GM23338 (cell line): ENCODE measurements around the gene PTK6. TPM values are rescaled to one million over a fixed set of nuclear protein-coding genes. Genes with fewer than 3 reads are reported as not detected.

Experiments used
- ATAC-seq: fragments of 200-7000 bp; cut with Tn5 transposase; 3 replicates; pipeline ENCODE4 v1.9.1; 2020
- DNase-seq: peaks from one replicate; pipeline ENCODE4 v3.0.0-alpha.2; 2015; ENCODE audit warnings: low spot score
- H2AFZ ChIP-seq: fragments of 200-600 bp; sonication (generic); 2 replicates; pipeline ENCODE4 v1.8.0; 2016; ENCODE audit warnings: antibody characterized with exemption, mild to moderate bottlenecking, moderate library complexity
- H3F3A ChIP-seq: fragments of 200-600 bp; sonication (generic); replicated peaks from 2 replicates; pipeline ENCODE4 v1.8.0; 2017; ENCODE audit warnings: antibody characterized with exemption, mixed run types, low read depth
- H3K27ac ChIP-seq: fragments of 200-600 bp; sonication (generic); 2 replicates; pipeline ENCODE4 v1.6.1; 2016; ENCODE audit warnings: low read depth
- H3K27me3 ChIP-seq: fragments of 200-600 bp; sonication (generic); 2 replicates; pipeline ENCODE4 v1.8.0; 2016; ENCODE audit warnings: mild to moderate bottlenecking, mixed run types, moderate library complexity; ENCODE audit not compliant: insufficient read depth
- H3K36me3 ChIP-seq: fragments of 200-600 bp; sonication (generic); 2 replicates; pipeline ENCODE4 v1.8.0; 2016; ENCODE audit warnings: mild to moderate bottlenecking; ENCODE audit not compliant: insufficient read depth
- H3K4me1 ChIP-seq: fragments of 200-600 bp; sonication (generic); 2 replicates; pipeline ENCODE4 v1.8.0; 2016; ENCODE audit warnings: mild to moderate bottlenecking, moderate library complexity; ENCODE audit not compliant: insufficient read depth
- H3K4me2 ChIP-seq: fragments of 200-600 bp; sonication (generic); 2 replicates; pipeline ENCODE4 v1.7.1; 2017; ENCODE audit warnings: mixed run types
- H3K4me3 ChIP-seq: fragments of 200-600 bp; sonication (generic); 2 replicates; pipeline ENCODE4 v1.6.1; 2016; ENCODE audit warnings: mixed run types
- H3K79me2 ChIP-seq: fragments of 200-600 bp; sonication (generic); replicated peaks from 2 replicates; pipeline ENCODE4 v1.8.0; 2017; ENCODE audit warnings: mild to moderate bottlenecking; ENCODE audit not compliant: insufficient read depth
- H3K9me2 ChIP-seq: fragments of 200-600 bp; sonication (generic); 2 replicates; pipeline ENCODE4 v1.8.0; 2017; ENCODE audit not compliant: insufficient read depth
- H4K20me1 ChIP-seq: fragments of 200-600 bp; sonication (generic); replicated peaks from 2 replicates; pipeline ENCODE4 v1.8.0; 2017; ENCODE audit warnings: mild to moderate bottlenecking; ENCODE audit not compliant: insufficient read depth
- H3K27ac Mint-ChIP-seq: 2 replicates; pipeline ENCODE4 v1.8.0; 2020; ENCODE audit warnings: inconsistent platforms, mild to moderate bottlenecking, moderate library complexity, mixed read lengths
- H3K27me3 Mint-ChIP-seq: 3 replicates; pipeline ENCODE4 v1.8.0; 2022; ENCODE audit warnings: low read depth, mild to moderate bottlenecking, moderate library complexity, mixed read lengths, inconsistent platforms; ENCODE audit not compliant: insufficient read depth, poor library complexity
- H3K36me3 Mint-ChIP-seq: 3 replicates; pipeline ENCODE4 v1.8.0; 2021; ENCODE audit warnings: low read depth, mild to moderate bottlenecking, inconsistent platforms, moderate library complexity, mixed read lengths
- H3K4me1 Mint-ChIP-seq: 3 replicates; pipeline ENCODE4 v1.8.0; 2020; ENCODE audit warnings: mild to moderate bottlenecking, inconsistent platforms, mixed read lengths
- H3K4me3 Mint-ChIP-seq: 3 replicates; pipeline ENCODE4 v1.8.0; 2021; ENCODE audit warnings: moderate library complexity, mild to moderate bottlenecking, inconsistent platforms, mixed read lengths
- H3K9me3 Mint-ChIP-seq: 3 replicates; pipeline ENCODE4 v1.8.0; 2020; ENCODE audit warnings: moderate library complexity, mild to moderate bottlenecking, inconsistent platforms, mixed read lengths
- CREB1 ChIP-seq: fragments of 250-450 bp; sonication (Bioruptor Pico); IDR thresholded peaks from 2 replicates; pipeline ENCODE4 v1.5.0; 2020; ENCODE audit warnings: low read depth, mild to moderate bottlenecking, moderate library complexity
- EZH2 ChIP-seq: fragments of 200-600 bp; sonication (generic); IDR thresholded peaks from one replicate; pipeline ENCODE4 v1.8.0; 2017; ENCODE audit warnings: antibody characterized with exemption, mild to moderate bottlenecking, low read depth; ENCODE audit not compliant: unreplicated experiment
- EZH2phosphoT487 ChIP-seq: fragments of 200-600 bp; sonication (generic); IDR thresholded peaks from one replicate; pipeline ENCODE4 v1.8.1; 2018; ENCODE audit warnings: antibody characterized with exemption; ENCODE audit not compliant: unreplicated experiment
- POLR2AphosphoS5 ChIP-seq: IDR thresholded peaks from 2 replicates; pipeline ENCODE4 v1.6.1; 2016; ENCODE audit warnings: antibody characterized with exemption, low read depth
- STAT1 ChIP-seq: IDR thresholded peaks from one replicate; pipeline ENCODE4 v1.6.1; 2016; ENCODE audit warnings: antibody characterized with exemption; ENCODE audit not compliant: unreplicated experiment
- ZNF114 ChIP-seq: fragments of 250-450 bp; sonication (Bioruptor Pico); IDR thresholded peaks from 2 replicates; pipeline ENCODE4 v1.5.0; 2020; ENCODE audit warnings: mild to moderate bottlenecking, moderate library complexity
- polyA plus RNA-seq: library from polyadenylated mRNA; unstranded; fragments of >200 nt; fragmentation: Nextera tagmentation; extraction: Ambion mirVana; gene quantifications from 2 replicates; pipeline ENCODE4 v1.2.1, GENCODE V29; 2016
- total RNA-seq: library from RNA; depleted of rRNA; stranded (reverse); fragments of >200 nt; shearing (Covaris generic); gene quantifications from 2 replicates; pipeline ENCODE4 v1.2.3, GENCODE V29; 2014
- TF ChIP-seq, protein P1 (sequence below): IDR thresholded peaks from 2 replicates; pipeline ENCODE4 v1.6.1; 2016; ENCODE audit warnings: antibody characterized with exemption
- TF ChIP-seq, protein P2 (sequence below), 2 experiments: fragments of 200-600 bp in 1 of 2; sonication (generic) in 1 of 2; conservative IDR thresholded peaks; 2 replicates each; pipeline versions ENCODE4 v1.5.1 to v1.6.1; 2016 to 2017; ENCODE audit warnings: antibody characterized with exemption in 2 of 2, low read depth in 2 of 2, mild to moderate bottlenecking in 2 of 2, moderate library complexity in 1 of 2

PTK6 gene
- total and polyA plus RNA-seq, 2 experiments from 2014 or later = 0.28 TPM; not detected in 1

DNA sequence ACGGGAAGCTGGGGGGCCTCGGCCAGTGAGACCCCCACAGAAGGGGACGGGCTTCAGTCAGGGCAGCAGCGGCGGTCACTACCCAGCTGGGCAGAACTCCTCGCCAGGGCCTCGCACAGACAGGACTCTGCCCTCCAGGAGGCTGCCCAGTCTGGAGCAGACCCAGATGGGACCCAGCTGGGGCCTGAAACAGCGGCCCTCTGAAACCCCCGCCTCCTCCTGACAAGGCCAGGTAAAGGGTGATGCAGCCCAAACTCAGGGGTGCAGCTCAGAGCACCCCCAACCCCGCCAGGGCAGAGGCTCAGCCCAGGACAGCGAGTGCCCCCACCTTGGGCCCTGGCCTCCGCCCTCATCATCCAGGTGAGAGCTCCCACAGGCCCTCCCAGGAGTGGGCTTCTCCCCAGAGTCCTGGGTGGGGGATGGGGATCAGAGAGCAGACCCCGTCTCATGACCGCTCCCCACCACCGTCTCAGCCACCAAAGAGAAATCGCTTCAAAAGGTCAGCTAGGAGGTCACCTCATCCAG, 40.5 kb downstream of the PTK6 start:
- Histone ChIP-seq H3K79me2 (no peaks in the 10 kb centered on the region), H3F3A (no peaks in the 10 kb centered on the region), H3K36me3 (no peaks in the 10 kb centered on the region), H3K4me3 (peak overlapping the region; percentile 45; the same call in 1 of the 2 replicates), H3K9me2 (0 out of 2 replicates have a peak, but pooled peaks cover 1% of the 10 kb centered on the region), H4K20me1 (no peaks in the 10 kb centered on the region), H3K4me2 (peak overlapping the region; percentile 81), H2AFZ (peak overlapping the region; percentile 91; the same call in 1 of the 2 replicates), H3K27ac (no peak overlapping the region), H3K4me1 (peaks cover 14% of the 10 kb centered on the region; the same call in 1 of the 2 replicates), H3K27me3 (peaks cover 36% of the 10 kb centered on the region)
- H3K4me3 Mint-ChIP-seq = no peak overlapping the region
- no peak overlapping the region for H3K27ac Mint-ChIP-seq
- H3K4me1 Mint-ChIP-seq = peaks cover 5% of the 10 kb centered on the region; the same call in 2 of the 3 replicates
- peaks cover 3% of the 10 kb centered on the region; the same call in 1 of the 3 replicates for H3K9me3 Mint-ChIP-seq
- ATAC-seq (peak; percentile 15), DNase-seq (no peak)
- H3K27me3 Mint-ChIP-seq = peaks cover 34% of the 10 kb centered on the region
- H3K36me3 Mint-ChIP-seq = peaks cover 13% of the 10 kb centered on the region
- TF ChIP-seq EZH2 = no peak
- TF ChIP-seq EZH2phosphoT487 = no peak
- TF ChIP-seq STAT1 = no peak
- no peak for TF ChIP-seq ZNF114 (CRISPR knock-in tag)
- TF ChIP-seq, protein P1, sequence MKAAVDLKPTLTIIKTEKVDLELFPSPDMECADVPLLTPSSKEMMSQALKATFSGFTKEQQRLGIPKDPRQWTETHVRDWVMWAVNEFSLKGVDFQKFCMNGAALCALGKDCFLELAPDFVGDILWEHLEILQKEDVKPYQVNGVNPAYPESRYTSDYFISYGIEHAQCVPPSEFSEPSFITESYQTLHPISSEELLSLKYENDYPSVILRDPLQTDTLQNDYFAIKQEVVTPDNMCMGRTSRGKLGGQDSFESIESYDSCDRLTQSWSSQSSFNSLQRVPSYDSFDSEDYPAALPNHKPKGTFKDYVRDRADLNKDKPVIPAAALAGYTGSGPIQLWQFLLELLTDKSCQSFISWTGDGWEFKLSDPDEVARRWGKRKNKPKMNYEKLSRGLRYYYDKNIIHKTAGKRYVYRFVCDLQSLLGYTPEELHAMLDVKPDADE = no peak

DNA sequence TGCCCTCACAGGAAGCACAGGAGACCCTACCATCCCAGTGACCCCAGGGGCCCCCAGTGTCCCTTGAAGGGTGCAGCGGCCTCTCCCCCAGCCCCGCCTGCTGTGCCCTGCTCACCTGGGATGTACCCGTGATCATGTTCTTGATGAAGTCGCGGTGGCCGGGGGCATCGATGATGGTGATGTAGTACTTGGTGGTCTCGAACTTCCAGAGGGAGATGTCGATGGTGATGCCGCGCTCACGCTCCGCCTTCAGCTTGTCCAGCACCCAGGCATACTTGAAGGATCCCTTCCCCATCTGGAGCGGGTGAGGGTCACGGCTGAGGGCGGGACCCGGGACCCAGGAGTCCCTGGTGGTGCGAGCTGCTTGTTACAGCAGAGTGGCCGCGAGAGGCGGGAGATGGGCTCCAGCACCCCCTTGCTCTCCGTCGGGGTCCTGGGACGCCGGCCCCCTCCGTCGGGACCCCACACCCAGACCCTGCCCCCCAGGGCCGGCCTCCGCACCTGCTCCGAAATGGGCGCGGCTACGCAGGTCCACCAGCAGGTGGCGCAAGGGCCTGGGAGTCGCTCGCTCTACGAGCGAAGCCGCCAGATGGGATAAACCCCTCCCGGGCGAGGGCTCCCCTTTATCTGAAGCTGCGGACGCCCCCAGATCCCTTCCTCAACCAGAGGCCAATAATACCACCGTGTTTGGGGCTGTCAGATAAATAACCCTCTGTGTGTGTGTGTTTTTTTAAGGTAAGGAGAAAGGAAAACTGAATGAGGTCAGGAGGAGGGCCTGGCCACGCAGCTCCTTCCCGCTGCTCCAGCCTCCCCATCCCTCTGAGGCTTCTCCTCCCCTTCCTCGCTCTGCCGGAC, 41.2 kb downstream of the PTK6 start:
- peak overlapping the region; percentile 49; the same call in 2 of the 3 replicates for H3K4me3 Mint-ChIP-seq
- Histone ChIP-seq H3K79me2 (no peaks in the 10 kb centered on the region), H4K20me1 (no peaks in the 10 kb centered on the region), H3K4me1 (peaks cover 14% of the 10 kb centered on the region; the same call in 1 of the 2 replicates), H3K9me2 (0 out of 2 replicates have a peak, but pooled peaks cover 5% of the 10 kb centered on the region), H3K36me3 (no peaks in the 10 kb centered on the region), H3K4me3 (peak overlapping the region; percentile 45; the same call in 1 of the 2 replicates), H3K27me3 (peaks cover 36% of the 10 kb centered on the region), H3K4me2 (peak overlapping the region; percentile 81), H2AFZ (peak overlapping the region; percentile 91; the same call in 1 of the 2 replicates), H3K27ac (no peak overlapping the region), H3F3A (no peaks in the 10 kb centered on the region)
- H3K36me3 Mint-ChIP-seq = peaks cover 17% of the 10 kb centered on the region
- DNase-seq (peak; percentile 87), ATAC-seq (peak; percentile 68)
- peaks cover 3% of the 10 kb centered on the region; the same call in 1 of the 3 replicates for H3K9me3 Mint-ChIP-seq
- TF ChIP-seq, protein P2, sequence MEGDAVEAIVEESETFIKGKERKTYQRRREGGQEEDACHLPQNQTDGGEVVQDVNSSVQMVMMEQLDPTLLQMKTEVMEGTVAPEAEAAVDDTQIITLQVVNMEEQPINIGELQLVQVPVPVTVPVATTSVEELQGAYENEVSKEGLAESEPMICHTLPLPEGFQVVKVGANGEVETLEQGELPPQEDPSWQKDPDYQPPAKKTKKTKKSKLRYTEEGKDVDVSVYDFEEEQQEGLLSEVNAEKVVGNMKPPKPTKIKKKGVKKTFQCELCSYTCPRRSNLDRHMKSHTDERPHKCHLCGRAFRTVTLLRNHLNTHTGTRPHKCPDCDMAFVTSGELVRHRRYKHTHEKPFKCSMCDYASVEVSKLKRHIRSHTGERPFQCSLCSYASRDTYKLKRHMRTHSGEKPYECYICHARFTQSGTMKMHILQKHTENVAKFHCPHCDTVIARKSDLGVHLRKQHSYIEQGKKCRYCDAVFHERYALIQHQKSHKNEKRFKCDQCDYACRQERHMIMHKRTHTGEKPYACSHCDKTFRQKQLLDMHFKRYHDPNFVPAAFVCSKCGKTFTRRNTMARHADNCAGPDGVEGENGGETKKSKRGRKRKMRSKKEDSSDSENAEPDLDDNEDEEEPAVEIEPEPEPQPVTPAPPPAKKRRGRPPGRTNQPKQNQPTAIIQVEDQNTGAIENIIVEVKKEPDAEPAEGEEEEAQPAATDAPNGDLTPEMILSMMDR (conservative IDR thresholded peaks at IDR 0.05; ENCODE audit: low read depth in 2 of 2) = peak; percentile 84 to 91
- TF ChIP-seq CREB1 (peak; percentile 46), STAT1 (no peak), POLR2AphosphoS5 (no peak), ZNF114 (CRISPR knock-in tag) (no peak)
- peaks cover 3% of the 10 kb centered on the region; the same call in 2 of the 3 replicates for H3K4me1 Mint-ChIP-seq
- H3K27ac Mint-ChIP-seq = no peak overlapping the region
- peaks cover 31% of the 10 kb centered on the region for H3K27me3 Mint-ChIP-seq
